ENCODE results near the gene ACYP1.

ACYP1 gene

GRCh38 chr14:75025876-75026275 is 37.9 kb downstream of the ACYP1 start:
- DNase-seq = no peak

- no peak for DNase-seq
Measured at GRCh38 chr14:75025082-75025481, 38.7 kb downstream of the ACYP1 start.

- DNase-seq = no peak
Measured at GRCh38 chr14:75023108-75023507, 40.7 kb downstream of the ACYP1 start.

- no peak for DNase-seq
Measured at GRCh38 chr14:75022655-75023054, 41.2 kb downstream of the ACYP1 start.

GRCh38 chr14:75018694-75019093 is 45.1 kb downstream of the ACYP1 start:
- DNase-seq = no peak

GRCh38 chr14:75016815-75017214 is 47.0 kb downstream of the ACYP1 start:
- no peak for DNase-seq

GRCh38 chr14:75015496-75015895 is 48.3 kb downstream of the ACYP1 start:
- no peak for DNase-seq

- DNase-seq = no peak
Measured at GRCh38 chr14:75013290-75013689, 50.5 kb downstream of the ACYP1 start.

- DNase-seq = no peak
Measured at GRCh38 chr14:75011356-75011994, 52.3 kb downstream of the ACYP1 start.

GRCh38 chr14:75010472-75011093 is 53.2 kb downstream of the ACYP1 start:
- no peak for DNase-seq

GRCh38 chr14:75009176-75009575 is 54.6 kb downstream of the ACYP1 start:
- DNase-seq = no peak

GRCh38 chr14:75005357-75005756 is 58.5 kb downstream of the ACYP1 start:
- DNase-seq = no peak

- DNase-seq = no peak
Measured at GRCh38 chr14:75003250-75004027, 60.4 kb downstream of the ACYP1 start.
